GM18505 (cell line): ENCODE results near the gene SLC33A1.
"Not testable (repeated sequence)": the region's sequence is repeated elsewhere in the genome, so short reads cannot be mapped to it uniquely, and the experiment has no call there.

Source experiments
- ATAC-seq: cut with Tn5 transposase; IDR thresholded peaks from one replicate; pipeline ENCODE4 v1.9.1; 2021; ENCODE audit not compliant: unreplicated experiment
- POLR2A ChIP-seq: IDR thresholded peaks from 4 replicates; pipeline ENCODE4 v1.6.1; 2011; ENCODE audit warnings: borderline replicate concordance; ENCODE audit not compliant: insufficient read depth, insufficient read length; ENCODE audit errors: extremely low read depth

The SLC33A1 gene

GRCh38 chr3:155854141-155854940, at the start of gene SLC33A1:
Gene SLC33A1 (minus strand): TSS chr3:155854427. CDS start chr3:155853997, 430 bp downstream.
- peak; percentile 95 for ATAC-seq
- TF ChIP-seq POLR2A: peak; percentile 89

DNA sequence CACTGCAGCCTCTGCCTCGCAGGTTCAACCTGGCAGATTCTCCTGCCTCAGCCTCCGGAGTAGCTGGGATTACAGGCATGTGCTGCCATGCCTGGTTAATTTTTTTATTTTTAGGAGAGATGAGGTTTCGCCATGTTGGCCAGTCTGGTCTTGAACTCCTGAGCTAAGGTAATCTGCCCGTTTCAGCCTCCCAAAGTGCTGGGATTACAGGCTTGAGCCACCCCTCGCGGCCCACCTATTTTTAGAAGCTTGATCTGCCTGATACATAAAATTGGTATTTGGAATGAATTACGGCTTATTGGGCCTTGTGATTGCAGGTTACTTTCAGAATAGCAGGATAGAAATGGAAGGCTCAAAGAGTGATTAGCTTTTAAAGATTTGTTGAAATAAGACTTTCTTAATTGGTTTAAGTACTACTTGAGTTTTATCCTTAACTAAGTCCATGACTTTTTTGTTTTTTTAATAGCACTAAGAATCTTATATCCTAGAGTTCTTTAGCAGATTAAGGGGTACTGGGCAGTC, 41.2 kb upstream of the SLC33A1 start:
- ATAC-seq: no peak
- TF ChIP-seq POLR2A: no peak

DNA sequence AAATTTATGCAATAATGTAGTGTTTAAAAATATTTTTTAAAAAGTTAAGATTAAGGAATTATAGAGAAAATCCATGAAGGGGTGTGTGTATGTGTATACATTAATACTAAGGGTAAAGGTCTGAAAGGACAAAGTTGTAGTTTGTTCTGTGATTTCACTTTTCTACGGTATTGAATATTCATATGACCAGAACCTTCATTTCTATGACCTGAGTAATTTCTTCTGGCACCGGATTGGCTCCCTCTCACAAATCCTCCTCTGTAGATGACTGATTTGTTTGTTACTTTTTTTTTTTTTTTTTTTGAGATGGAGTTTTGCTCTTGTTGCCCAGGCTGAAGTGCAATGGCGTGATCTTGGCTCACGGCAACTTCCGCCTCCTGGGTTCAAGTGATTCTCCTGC, 37.1 kb upstream of the SLC33A1 start:
- no peak for ATAC-seq
- no peak for TF ChIP-seq POLR2A

GRCh38 chr3:155890671-155891190, 36.5 kb upstream of the SLC33A1 start:
- ATAC-seq: no peak
- no peak for TF ChIP-seq POLR2A

DNA sequence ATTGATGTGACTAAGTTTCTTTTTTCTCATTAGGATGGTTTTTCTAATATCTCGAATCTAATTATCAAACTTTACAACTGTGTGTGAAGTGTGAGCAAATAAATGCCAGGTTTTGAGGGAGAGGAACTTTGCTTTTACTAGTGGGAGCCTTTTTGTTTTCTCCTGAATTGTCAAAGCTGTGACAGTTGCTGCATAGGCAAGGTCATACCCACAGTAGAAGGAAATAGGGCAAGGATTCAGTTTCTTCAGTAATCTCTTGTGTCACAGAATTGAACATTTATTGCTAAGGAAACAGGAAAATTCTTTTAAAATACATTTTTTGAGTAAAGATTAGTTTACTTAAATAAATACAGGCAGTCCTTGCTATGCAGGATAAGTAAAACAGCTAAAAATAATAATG, 35.7 kb upstream of the SLC33A1 start:
- no peak for TF ChIP-seq POLR2A
- ATAC-seq: no peak

DNA sequence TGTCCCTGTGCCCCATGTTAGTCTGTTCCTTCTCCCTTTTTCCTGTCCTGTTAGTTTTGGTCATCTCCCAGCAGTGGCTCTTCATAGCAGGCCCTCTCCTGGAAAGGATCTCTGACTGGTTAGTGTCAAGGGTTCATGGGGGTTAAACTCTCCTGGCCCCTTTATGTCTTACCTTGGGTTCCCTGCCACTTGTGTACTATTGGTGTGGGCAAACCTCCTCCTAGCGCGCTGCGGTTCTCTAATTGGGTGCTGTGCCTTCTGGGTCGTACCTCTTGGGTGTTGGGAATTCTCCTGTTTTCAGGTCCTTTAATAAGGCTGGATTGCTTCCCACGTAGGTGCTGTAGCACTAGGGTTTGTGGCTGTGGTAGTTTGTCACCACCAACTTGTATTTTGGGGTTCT, 35.0 kb upstream of the SLC33A1 start:
- TF ChIP-seq POLR2A: no peak
- no peak for ATAC-seq

GRCh38 chr3:155886915-155887314, 32.7 kb upstream of the SLC33A1 start:
- no peak for TF ChIP-seq POLR2A
- ATAC-seq: no peak

DNA sequence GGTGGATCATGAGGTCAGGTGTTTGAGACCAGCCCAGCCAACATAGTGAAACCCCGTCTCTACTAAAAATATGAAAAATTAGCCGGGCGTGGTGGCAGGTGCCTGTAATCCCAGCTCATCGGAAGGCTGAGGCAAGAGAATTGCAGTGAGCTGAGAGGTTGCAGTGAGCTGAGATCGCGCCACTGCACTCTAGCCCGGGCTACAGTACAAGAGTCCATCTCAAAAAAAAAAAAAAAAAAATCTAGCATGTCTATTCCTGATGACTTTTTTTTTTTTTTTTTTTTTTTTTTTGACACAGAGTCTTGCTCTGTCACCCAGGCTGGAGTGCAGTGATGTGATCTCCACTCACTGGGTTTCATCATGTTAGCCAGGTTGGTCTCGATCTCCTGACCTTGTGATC, 32.1 kb upstream of the SLC33A1 start:
- ATAC-seq: not testable (repeated sequence)

DNA sequence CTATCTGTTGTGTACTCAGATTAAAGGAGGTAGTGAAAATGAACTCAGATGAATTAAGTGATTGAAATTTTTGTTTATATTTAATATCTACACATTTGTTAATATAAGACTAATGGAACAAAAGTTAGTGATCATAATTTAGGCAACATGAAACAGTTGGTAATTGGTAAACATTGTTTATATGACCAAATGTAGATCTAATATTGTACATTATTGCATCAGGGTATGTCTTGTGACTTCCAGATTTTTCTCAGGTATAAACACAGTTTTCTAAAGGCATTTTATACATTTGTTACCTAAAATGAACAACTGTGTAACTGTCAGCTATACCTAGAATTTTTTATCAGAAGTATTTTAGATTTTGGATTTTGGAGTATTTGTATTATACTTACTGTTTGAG, 31.1 kb upstream of the SLC33A1 start:
- ATAC-seq: no peak

GRCh38 chr3:155884292-155884691, 30.1 kb upstream of the SLC33A1 start:
- ATAC-seq: no peak
- no peak for TF ChIP-seq POLR2A

More for the DNA sequence above, 31.1 kb upstream of the SLC33A1 start:
- TF ChIP-seq POLR2A: no peak

- no peak for ATAC-seq
- TF ChIP-seq POLR2A: no peak
These were observed 26.1 kb upstream of the SLC33A1 start for GRCh38 chr3:155880286-155880685.

GRCh38 chr3:155876503-155876902, 22.3 kb upstream of the SLC33A1 start:
- ATAC-seq: no peak
- TF ChIP-seq POLR2A: no peak

DNA sequence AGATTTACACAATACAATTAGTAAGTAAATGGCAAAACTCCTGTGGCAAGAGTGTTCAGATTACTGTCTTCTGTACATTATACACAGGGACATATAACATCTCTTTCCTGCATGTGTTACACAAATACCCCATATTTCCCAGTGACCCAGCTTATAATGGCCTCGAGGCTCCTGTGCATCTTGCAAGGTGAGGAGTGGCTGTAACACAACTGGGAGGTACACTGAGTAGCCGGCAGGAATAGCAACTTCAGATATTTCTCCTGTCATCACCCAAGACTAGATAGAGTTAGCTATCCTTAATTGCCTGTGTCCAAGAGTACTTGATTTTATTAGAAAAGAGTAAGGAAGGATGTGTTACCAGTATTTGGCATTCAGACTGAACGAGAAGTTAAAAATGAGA, 21.8 kb upstream of the SLC33A1 start:
- ATAC-seq: no peak
- TF ChIP-seq POLR2A: no peak

GRCh38 chr3:155872904-155873646, 18.8 kb upstream of the SLC33A1 start:
- ATAC-seq: no peak
- no peak for TF ChIP-seq POLR2A
